ENCODE data around the gene ALAS2.
"Not testable (repeated sequence)": the region's sequence is repeated elsewhere in the genome, so short reads cannot be mapped to it uniquely, and the experiment has no call there.

The ALAS2 gene

GRCh38 chrX:55030271-55031205 lies at the start of gene ALAS2:
Gene ALAS2, minus strand, starts transcription at chrX:55030977. Its CDS starts 4,977 bp downstream, at chrX:55026000.
- no peak for TF ChIP-seq CTCF (IDR thresholded peaks at IDR 0.05; ENCODE audit: control insufficient read depth, extremely low read depth, insufficient read depth)
- no peak within 1 kb of the TSS for H3K4me3 ChIP-seq (ENCODE audit: low read depth, low read length)

GRCh38 chrX:55074851-55075467 lies 44.2 kb upstream of the ALAS2 start, which contains the start of gene PAGE2B:
Gene PAGE2B, plus strand, starts transcription at chrX:55075030. Its CDS starts 1,012 bp downstream, at chrX:55076042.
- H3K4me3 ChIP-seq (ENCODE audit: low read depth, low read length) = no peak within 1 kb of the TSS
- TF ChIP-seq CTCF (IDR thresholded peaks at IDR 0.05; ENCODE audit: control insufficient read depth, extremely low read depth, insufficient read depth) = no peak
- DNase-seq (ENCODE audit: low read depth) = no peak

More at GRCh38 chrX:55030271-55031205, at the start of gene ALAS2:
- no peak for DNase-seq (ENCODE audit: low read depth)

- no peak overlapping the region for H3K4me3 ChIP-seq (ENCODE audit: low read depth, low read length)
- DNase-seq (ENCODE audit: low read depth) = no peak
- TF ChIP-seq CTCF (IDR thresholded peaks at IDR 0.05; ENCODE audit: control insufficient read depth, extremely low read depth, insufficient read depth) = no peak
Measured at GRCh38 chrX:55072286-55072685, 41.5 kb upstream of the ALAS2 start.

GRCh38 chrX:55067180-55067579 lies 36.4 kb upstream of the ALAS2 start:
- not testable (repeated sequence) for DNase-seq (ENCODE audit: low read depth); H3K4me3 ChIP-seq (ENCODE audit: low read depth, low read length)

GRCh38 chrX:55057675-55058249 lies 27.0 kb upstream of the ALAS2 start:
- H3K4me3 ChIP-seq (ENCODE audit: low read depth, low read length) = no peak overlapping the region
- peak; percentile 71 for TF ChIP-seq CTCF (IDR thresholded peaks at IDR 0.05; ENCODE audit: control insufficient read depth, extremely low read depth, insufficient read depth)
- no peak for DNase-seq (ENCODE audit: low read depth)

GRCh38 chrX:55056820-55057674 lies 26.3 kb upstream of the ALAS2 start:
- H3K4me3 ChIP-seq (ENCODE audit: low read depth, low read length) = no peak overlapping the region
- TF ChIP-seq CTCF (IDR thresholded peaks at IDR 0.05; ENCODE audit: control insufficient read depth, extremely low read depth, insufficient read depth) = no peak
- DNase-seq (ENCODE audit: low read depth) = no peak

GRCh38 chrX:55050599-55050998 lies 19.8 kb upstream of the ALAS2 start:
- DNase-seq (ENCODE audit: low read depth); H3K4me3 ChIP-seq (ENCODE audit: low read depth, low read length): not testable (repeated sequence)
